ENCODE measurements around the gene RABAC1.
"Not testable (repeated sequence)": the region's sequence is repeated elsewhere in the genome, so short reads cannot be mapped to it uniquely, and the experiment has no call there.

RABAC1 gene

GRCh38 chr19:41944336-41944735 lies 14.8 kb downstream of the RABAC1 start:
- DNase-seq, result no peak

- no peak for DNase-seq
Observed at GRCh38 chr19:41941410-41942202, 17.5 kb downstream of the RABAC1 start.

GRCh38 chr19:41940731-41941409 lies 18.3 kb downstream of the RABAC1 start:
- DNase-seq, result no peak

GRCh38 chr19:41939861-41940730 lies 19.0 kb downstream of the RABAC1 start:
- DNase-seq, result peak; percentile 56 to 68

GRCh38 chr19:41939209-41939608 lies 19.9 kb downstream of the RABAC1 start:
- DNase-seq, result not testable (repeated sequence)

GRCh38 chr19:41937525-41938468 lies 21.3 kb downstream of the RABAC1 start:
- DNase-seq, result no peak

- no peak for DNase-seq
Observed at GRCh38 chr19:41936961-41937360, 22.2 kb downstream of the RABAC1 start.

- no peak for DNase-seq
Observed at GRCh38 chr19:41936416-41936850, 22.7 kb downstream of the RABAC1 start.

GRCh38 chr19:41935760-41936415 lies 23.2 kb downstream of the RABAC1 start:
- DNase-seq, result no peak

- peak; percentile 67 to 71 for DNase-seq
Observed at GRCh38 chr19:41934849-41935374, 24.2 kb downstream of the RABAC1 start.

GRCh38 chr19:41933693-41934426 lies 25.3 kb downstream of the RABAC1 start:
- DNase-seq, result no peak

- DNase-seq, result no peak
Observed at GRCh38 chr19:41932720-41933332, 26.3 kb downstream of the RABAC1 start.

GRCh38 chr19:41932259-41932719 lies 26.8 kb downstream of the RABAC1 start:
- DNase-seq, result no peak

GRCh38 chr19:41930926-41931592 lies 28.1 kb downstream of the RABAC1 start:
- DNase-seq, result no peak

- DNase-seq, result no peak
Observed at GRCh38 chr19:41930322-41930722, 28.8 kb downstream of the RABAC1 start.

GRCh38 chr19:41929536-41930071 lies 29.5 kb downstream of the RABAC1 start:
- no peak for DNase-seq

GRCh38 chr19:41928754-41929535 lies 30.2 kb downstream of the RABAC1 start:
- peak in 1 of 2 experiments; percentile 43 for DNase-seq

- peak in 1 of 2 experiments; percentile 60 for DNase-seq
Observed at GRCh38 chr19:41928221-41928683, 30.9 kb downstream of the RABAC1 start, which contains the start of gene ERFL. Gene ERFL (minus strand): TSS chr19:41928449. CDS start chr19:41912919, 15,530 bp downstream.

Data from stimulated activated CD4-positive, alpha-beta T cell treated with anti-CD3 and anti-CD28 coated beads, Interleukin-4, amount 100 ng/mL, for 4 hours (primary cell).